Erythroblast (primary cell): Measurements from ENCODE around the gene TTC27.

ENCODE experiments used
- GATA1 ChIP-seq: IDR thresholded peaks from 2 replicates; pipeline ENCODE4 v1.6.1; 2011; ENCODE audit warnings: low read depth, mild to moderate bottlenecking, control low read depth, low read length, moderate library complexity
- POLR2A ChIP-seq: IDR thresholded peaks from 2 replicates; pipeline ENCODE4 v1.6.1; 2011; ENCODE audit warnings: mild to moderate bottlenecking, low read length

DNA sequence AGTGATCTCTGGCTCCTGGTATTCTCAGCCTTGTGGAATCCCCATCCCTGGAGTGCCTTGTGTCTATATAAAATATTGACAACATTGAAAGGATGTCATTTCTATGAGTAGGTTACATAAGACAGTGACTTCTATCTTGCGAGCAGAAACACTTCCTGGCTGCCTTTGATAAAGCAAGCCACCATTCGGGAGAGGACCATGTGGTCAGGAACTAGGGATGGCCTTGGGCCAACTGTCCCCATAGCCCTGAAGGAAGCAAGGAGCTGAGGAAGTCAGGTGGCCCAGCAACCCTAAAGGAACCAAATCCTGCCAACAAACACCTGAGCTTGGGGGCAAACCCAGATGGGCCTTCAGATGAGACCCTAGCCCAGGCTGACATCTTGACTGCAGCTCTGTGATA is 205.9 kb downstream of the TTC27 start:
- TF ChIP-seq POLR2A (no peak), GATA1 (no peak)
